NK-92 (cell line): ENCODE measurements around the gene SLC16A8.
"Not testable (repeated sequence)": the region's sequence is repeated elsewhere in the genome, so short reads cannot be mapped to it uniquely, and the experiment has no call there.

Source experiments
- DNase-seq: peaks from one replicate; lab custom pipeline; 2025; ENCODE audit not compliant: unreplicated experiment; lab: John Stamatoyannopoulos, UW

The SLC16A8 gene

GRCh38 chr22:38088629-38089473 lies 4.9 kb upstream of the SLC16A8 start:
- no peak for DNase-seq

GRCh38 chr22:38087855-38088254 lies 3.9 kb upstream of the SLC16A8 start:
- DNase-seq, result no peak

GRCh38 chr22:38086942-38087341 lies 3.0 kb upstream of the SLC16A8 start:
- no peak for DNase-seq

GRCh38 chr22:38086001-38086845 lies 2.2 kb upstream of the SLC16A8 start:
- no peak for DNase-seq

GRCh38 chr22:38085501-38085900 lies 1.5 kb upstream of the SLC16A8 start:
- no peak for DNase-seq

- no peak for DNase-seq
Measured at GRCh38 chr22:38085056-38085455, 1.1 kb upstream of the SLC16A8 start.

- DNase-seq, result no peak
Measured at GRCh38 chr22:38082986-38083710, 836 bp downstream of the SLC16A8 start.

- DNase-seq, result no peak
Measured at GRCh38 chr22:38081941-38082828, 1.8 kb downstream of the SLC16A8 start.

- no peak for DNase-seq
Measured at GRCh38 chr22:38081636-38081940, 2.4 kb downstream of the SLC16A8 start.

- no peak for DNase-seq
Measured at GRCh38 chr22:38080850-38081635, 2.9 kb downstream of the SLC16A8 start.

- DNase-seq, result no peak
Measured at GRCh38 chr22:38080474-38080849, 3.5 kb downstream of the SLC16A8 start.

- no peak for DNase-seq
Measured at GRCh38 chr22:38079804-38080203, 4.2 kb downstream of the SLC16A8 start.

GRCh38 chr22:38079208-38079607 lies 4.8 kb downstream of the SLC16A8 start:
- DNase-seq, result not testable (repeated sequence)

GRCh38 chr22:38078046-38078840 lies 5.7 kb downstream of the SLC16A8 start:
- no peak for DNase-seq

- DNase-seq, result no peak
Measured at GRCh38 chr22:38077595-38077994, 6.4 kb downstream of the SLC16A8 start.

- DNase-seq, result no peak
Measured at GRCh38 chr22:38077096-38077495, 6.9 kb downstream of the SLC16A8 start.

GRCh38 chr22:38075961-38076360 lies 8.0 kb downstream of the SLC16A8 start:
- DNase-seq, result no peak

- no peak for DNase-seq
Measured at GRCh38 chr22:38075105-38075825, 8.7 kb downstream of the SLC16A8 start.
